GM12873 (cell line): ENCODE data around the gene RAPGEF1.
A peak's percentile ranks its signal among the peaks of the same experiment; 100 is the strongest.

Source experiments
- CTCF ChIP-seq: IDR thresholded peaks from 2 replicates; pipeline ENCODE4 v1.5.1; 2012; ENCODE audit warnings: low read depth, mild to moderate bottlenecking, moderate library complexity, low read length, control low read depth; ENCODE audit not compliant: insufficient read depth; ENCODE audit errors: missing control alignments

RAPGEF1 gene

GRCh38 chr9:131630205-131630831 lies 109.6 kb downstream of the RAPGEF1 start:
- peak; percentile 13 for TF ChIP-seq CTCF

GRCh38 chr9:131629825-131630204 lies 110.1 kb downstream of the RAPGEF1 start:
- TF ChIP-seq CTCF = no peak

- no peak for TF ChIP-seq CTCF
These were observed 110.7 kb downstream of the RAPGEF1 start for GRCh38 chr9:131629226-131629500.

- TF ChIP-seq CTCF = no peak
These were observed 111.2 kb downstream of the RAPGEF1 start for GRCh38 chr9:131628459-131629225.

- no peak for TF ChIP-seq CTCF
These were observed 112.0 kb downstream of the RAPGEF1 start for GRCh38 chr9:131627648-131628458.

- no peak for TF ChIP-seq CTCF
These were observed 112.6 kb downstream of the RAPGEF1 start for GRCh38 chr9:131627326-131627647.
